ENCODE results near the gene FAM184A.

The FAM184A gene

DNA sequence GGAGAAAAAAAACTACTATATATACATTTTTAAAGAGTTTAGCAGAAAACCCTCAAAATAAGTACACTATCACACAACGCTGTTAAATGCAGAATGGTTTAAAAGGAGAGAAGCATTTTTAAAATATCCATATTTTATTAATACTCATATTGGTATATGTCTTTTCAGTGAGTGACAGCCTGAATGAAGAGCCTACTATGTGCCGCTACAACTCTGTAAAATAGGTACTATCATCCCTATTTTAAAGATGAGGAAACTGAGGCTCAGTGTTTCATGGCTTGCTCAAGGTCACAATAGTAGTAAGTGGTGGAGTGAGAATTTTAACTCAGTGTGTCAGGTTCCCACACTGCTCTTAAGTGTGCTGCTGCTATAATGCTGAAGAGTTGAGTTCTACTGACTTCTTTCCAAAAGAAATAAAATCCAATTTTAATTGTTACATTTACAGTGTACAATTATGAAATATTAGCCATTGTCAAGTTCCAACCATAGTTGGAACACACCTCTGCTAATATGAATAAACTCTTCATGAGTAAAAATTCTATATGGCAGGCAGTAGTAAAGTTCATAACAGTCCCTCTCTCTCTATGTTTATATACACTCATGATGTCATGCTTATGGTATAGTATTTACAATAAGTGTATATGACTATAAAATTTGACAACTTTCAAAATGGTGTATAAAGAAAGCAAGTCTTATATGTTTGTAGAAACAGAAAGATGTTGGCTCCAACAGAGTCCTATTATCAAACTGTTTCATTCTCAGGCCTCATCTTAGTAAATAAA, 3.1 kb downstream of the FAM184A start:
- DNase-seq (ENCODE audit: low spot score): no peak

DNA sequence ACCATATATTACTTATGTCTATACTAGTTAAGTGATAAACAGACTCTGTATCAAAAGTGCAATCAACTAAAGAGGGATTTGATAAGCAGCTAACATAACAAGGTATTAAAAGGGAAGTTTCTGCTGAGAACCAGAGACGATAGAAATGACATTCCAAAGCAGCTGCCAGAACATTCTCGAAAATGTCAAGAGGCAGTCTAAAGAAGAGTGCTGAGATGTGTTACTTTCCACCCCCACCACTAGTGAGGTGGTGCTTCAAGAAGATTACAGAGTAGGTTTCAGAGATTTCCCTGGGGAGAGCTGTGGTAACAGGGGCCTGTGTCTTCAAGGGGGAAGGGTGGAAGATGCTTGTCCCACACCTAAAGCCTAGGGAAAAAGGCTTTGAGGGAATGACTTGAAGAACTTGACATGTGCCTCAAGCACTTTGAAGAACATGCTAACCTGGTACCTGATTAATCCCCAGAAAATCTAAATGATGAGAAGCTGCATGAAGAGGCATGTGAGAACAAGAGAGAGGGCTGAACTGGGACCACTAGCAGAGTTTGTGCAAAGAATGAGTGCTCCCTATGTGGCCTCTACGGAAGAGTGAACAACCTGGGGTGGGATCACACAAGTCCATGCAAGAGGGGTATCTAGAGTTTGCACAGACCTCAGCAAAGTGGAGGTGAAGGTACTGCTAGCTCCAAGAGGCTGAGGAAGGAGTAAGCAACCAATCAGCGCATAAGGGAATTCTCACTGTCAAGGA, 5.0 kb downstream of the FAM184A start:
- Histone ChIP-seq H3K27me3 (ENCODE audit: insufficient read depth, poor library complexity, severe bottlenecking) (peaks cover 17% of the 10 kb centered on the region), H3K36me3 (ENCODE audit: low read depth) (no peaks in the 10 kb centered on the region), H3K9me3 (ENCODE audit: severe bottlenecking) (no peaks in the 10 kb centered on the region), H3K4me3 (ENCODE audit: severe bottlenecking) (no peak overlapping the region), H3K27ac (ENCODE audit: poor library complexity, severe bottlenecking) (no peak overlapping the region), H3K4me1 (ENCODE audit: insufficient read depth, poor library complexity, severe bottlenecking) (no peaks in the 10 kb centered on the region)
- TF ChIP-seq, protein P1, sequence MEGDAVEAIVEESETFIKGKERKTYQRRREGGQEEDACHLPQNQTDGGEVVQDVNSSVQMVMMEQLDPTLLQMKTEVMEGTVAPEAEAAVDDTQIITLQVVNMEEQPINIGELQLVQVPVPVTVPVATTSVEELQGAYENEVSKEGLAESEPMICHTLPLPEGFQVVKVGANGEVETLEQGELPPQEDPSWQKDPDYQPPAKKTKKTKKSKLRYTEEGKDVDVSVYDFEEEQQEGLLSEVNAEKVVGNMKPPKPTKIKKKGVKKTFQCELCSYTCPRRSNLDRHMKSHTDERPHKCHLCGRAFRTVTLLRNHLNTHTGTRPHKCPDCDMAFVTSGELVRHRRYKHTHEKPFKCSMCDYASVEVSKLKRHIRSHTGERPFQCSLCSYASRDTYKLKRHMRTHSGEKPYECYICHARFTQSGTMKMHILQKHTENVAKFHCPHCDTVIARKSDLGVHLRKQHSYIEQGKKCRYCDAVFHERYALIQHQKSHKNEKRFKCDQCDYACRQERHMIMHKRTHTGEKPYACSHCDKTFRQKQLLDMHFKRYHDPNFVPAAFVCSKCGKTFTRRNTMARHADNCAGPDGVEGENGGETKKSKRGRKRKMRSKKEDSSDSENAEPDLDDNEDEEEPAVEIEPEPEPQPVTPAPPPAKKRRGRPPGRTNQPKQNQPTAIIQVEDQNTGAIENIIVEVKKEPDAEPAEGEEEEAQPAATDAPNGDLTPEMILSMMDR (IDR thresholded peaks at IDR 0.05; ENCODE audit: poor library complexity, severe bottlenecking): no peak
- DNase-seq (ENCODE audit: low spot score) (no peak), ATAC-seq (ENCODE audit: low read depth) (no peak)

More for the DNA sequence above, 3.1 kb downstream of the FAM184A start:
- no peak overlapping the region for H3K27ac ChIP-seq (ENCODE audit: poor library complexity, severe bottlenecking)
- H3K4me1 ChIP-seq (ENCODE audit: insufficient read depth, poor library complexity, severe bottlenecking): no peaks in the 10 kb centered on the region
- H3K4me3 ChIP-seq (ENCODE audit: severe bottlenecking): no peak overlapping the region
- H3K36me3 ChIP-seq (ENCODE audit: low read depth): no peaks in the 10 kb centered on the region
- H3K27me3 ChIP-seq (ENCODE audit: insufficient read depth, poor library complexity, severe bottlenecking): peaks cover 17% of the 10 kb centered on the region
- TF ChIP-seq, protein P1 (IDR thresholded peaks at IDR 0.05; ENCODE audit: poor library complexity, severe bottlenecking): no peak
- H3K9me3 ChIP-seq (ENCODE audit: severe bottlenecking): no peaks in the 10 kb centered on the region
- ATAC-seq (ENCODE audit: low read depth): no peak

DNA sequence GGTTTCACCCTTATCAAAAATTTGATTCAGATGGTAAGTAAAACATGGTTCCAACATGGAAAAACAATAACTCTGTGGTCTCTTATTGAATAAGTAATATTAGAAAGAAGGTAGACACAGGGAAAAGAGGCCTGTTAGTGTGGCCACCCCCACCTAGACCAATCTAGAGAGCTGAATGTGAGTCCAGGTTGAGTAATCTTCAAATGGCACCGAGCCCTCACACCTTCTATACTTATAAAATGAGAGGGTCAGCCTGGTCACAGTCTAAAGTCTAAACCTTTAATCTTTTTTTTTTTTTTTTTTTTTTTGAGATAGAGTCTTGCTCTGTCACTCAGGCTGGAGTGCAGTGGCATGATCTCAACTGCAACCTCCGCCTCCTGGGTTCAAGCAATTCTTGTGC, 6.9 kb downstream of the FAM184A start:
- DNase-seq (ENCODE audit: low spot score) (no peak), ATAC-seq (ENCODE audit: low read depth) (no peak)
- H3K36me3 ChIP-seq (ENCODE audit: low read depth): no peaks in the 10 kb centered on the region
- TF ChIP-seq, protein P1 (IDR thresholded peaks at IDR 0.05; ENCODE audit: poor library complexity, severe bottlenecking): no peak
- H3K4me1 ChIP-seq (ENCODE audit: insufficient read depth, poor library complexity, severe bottlenecking): no peaks in the 10 kb centered on the region
- H3K27ac ChIP-seq (ENCODE audit: poor library complexity, severe bottlenecking): no peak overlapping the region
- H3K4me3 ChIP-seq (ENCODE audit: severe bottlenecking): no peak overlapping the region
- H3K27me3 ChIP-seq (ENCODE audit: insufficient read depth, poor library complexity, severe bottlenecking): peaks cover 3% of the 10 kb centered on the region
- no peaks in the 10 kb centered on the region for H3K9me3 ChIP-seq (ENCODE audit: severe bottlenecking)

DNA sequence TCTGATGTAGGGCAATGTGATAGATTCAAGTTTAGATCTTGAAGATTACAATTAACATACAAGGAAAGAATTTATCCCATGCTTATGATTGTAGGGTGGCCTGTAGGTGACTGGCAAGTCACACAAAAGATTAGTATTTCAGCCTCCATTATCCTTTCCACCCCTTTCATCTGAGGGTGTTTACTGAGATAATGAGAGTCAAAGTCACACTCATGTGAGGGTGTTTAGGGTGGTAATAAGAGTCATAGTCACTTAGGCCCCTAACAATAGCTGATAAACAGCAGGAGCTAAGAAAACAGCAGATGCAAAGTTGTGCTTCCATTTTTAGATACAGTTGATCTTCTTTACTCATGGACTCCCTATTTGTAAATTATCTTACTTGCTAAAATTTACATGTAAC, 11.4 kb downstream of the FAM184A start:
- DNase-seq (ENCODE audit: low spot score): no peak
- H3K36me3 ChIP-seq (ENCODE audit: low read depth): no peaks in the 10 kb centered on the region
- no peak overlapping the region for H3K27ac ChIP-seq (ENCODE audit: poor library complexity, severe bottlenecking)
- ATAC-seq (ENCODE audit: low read depth): no peak
- H3K4me1 ChIP-seq (ENCODE audit: insufficient read depth, poor library complexity, severe bottlenecking): no peaks in the 10 kb centered on the region
- H3K4me3 ChIP-seq (ENCODE audit: severe bottlenecking): no peak overlapping the region
- H3K27me3 ChIP-seq (ENCODE audit: insufficient read depth, poor library complexity, severe bottlenecking): no peaks in the 10 kb centered on the region
- TF ChIP-seq, protein P1 (IDR thresholded peaks at IDR 0.05; ENCODE audit: poor library complexity, severe bottlenecking): no peak
- H3K9me3 ChIP-seq (ENCODE audit: severe bottlenecking): no peaks in the 10 kb centered on the region
